H1 (cell line): ENCODE results near the gene VPS13A. TPM values are rescaled to one million over a fixed set of nuclear protein-coding genes. Genes with fewer than 3 reads are reported as not detected.

Source experiments
- CTCF ChIA-PET: fragments of 300-600 bp; sonication (Branson Sonifier 250); formaldehyde crosslinking; loops from one replicate; lab custom pipeline; 2021; ENCODE audit not compliant: partially characterized antibody; lab: Charles Lee
- POLR2A ChIA-PET: fragments of 300-600 bp; sonication (Branson Sonifier 250); formaldehyde crosslinking; loops from one replicate; lab custom pipeline; 2021; ENCODE audit warnings: inconsistent platforms; ENCODE audit not compliant: partially characterized antibody; lab: Charles Lee
- DNase-seq, 2 experiments: peaks; one replicate each; pipeline versions ENCODE4 v3.0.0 to v3.0.0-alpha.2; 2010 to 2022; ENCODE audit warnings: low spot score in 2 of 2, low read depth in 1 of 2, mixed read lengths in 1 of 2
- FAIRE-seq: peaks from 2 replicates; lab custom pipeline; 2011; peaks lifted over from hg19 to GRCh38; lab: Jason Lieb, UNC
- H2AFZ ChIP-seq: 2 replicates; pipeline ENCODE4 v1.8.1; 2012; ENCODE audit warnings: low read length, inconsistent platforms
- H2AK5ac ChIP-seq: 2 replicates; pipeline ENCODE4 v1.6.1; 2013; ENCODE audit warnings: low read depth, low read length
- H2BK120ac ChIP-seq: replicated peaks from 2 replicates; pipeline ENCODE3; 2013; ENCODE audit warnings: low read depth, low read length, inconsistent platforms
- H2BK12ac ChIP-seq: 2 replicates; pipeline ENCODE4 v1.6.1; 2013; ENCODE audit warnings: low read depth, low read length
- H2BK15ac ChIP-seq: 2 replicates; pipeline ENCODE4 v1.6.1; 2013; ENCODE audit warnings: low read length
- H2BK20ac ChIP-seq: 2 replicates; pipeline ENCODE4 v1.6.1; 2013; ENCODE audit warnings: low read length
- H2BK5ac ChIP-seq: 2 replicates; pipeline ENCODE4 v1.6.1; 2013; ENCODE audit warnings: low read depth, low read length
- H3K14ac ChIP-seq: 2 replicates; pipeline ENCODE4 v1.6.1; 2013; ENCODE audit warnings: inconsistent platforms; ENCODE audit not compliant: insufficient read length
- H3K18ac ChIP-seq: 2 replicates; pipeline ENCODE4 v1.6.1; 2013; ENCODE audit warnings: low read length; ENCODE audit errors: extremely low read depth
- H3K23ac ChIP-seq: 2 replicates; pipeline ENCODE4 v1.6.1; 2013; ENCODE audit warnings: inconsistent platforms; ENCODE audit not compliant: insufficient read length
- H3K23me2 ChIP-seq: 2 replicates; pipeline ENCODE4 v1.6.1; 2013; ENCODE audit warnings: low read depth, low read length
- H3K27ac ChIP-seq: 2 replicates; pipeline ENCODE4 v1.6.1; 2011; ENCODE audit warnings: low read depth, low read length, inconsistent platforms
- H3K27me3 ChIP-seq, 4 experiments: replicated peaks in 1 of 4; 1 replicate in 1 of 4; 2 replicates in 3 of 4; pipeline versions ENCODE4 v1.6.1 to v1.8.1; 2011 to 2013; ENCODE audit warnings: low read length in 3 of 4, mild to moderate bottlenecking in 3 of 4, inconsistent platforms in 2 of 4, mixed read lengths in 2 of 4, moderate library complexity in 1 of 4; ENCODE audit not compliant: control insufficient read depth in 3 of 4, insufficient read depth in 3 of 4; ENCODE audit errors: extremely low read depth in 1 of 4
- H3K36me3 ChIP-seq, 4 experiments: 2 replicates each; pipeline versions ENCODE4 v1.6.1 to v1.8.1; 2011 to 2013; ENCODE audit warnings: mild to moderate bottlenecking in 4 of 4, low read length in 3 of 4, moderate library complexity in 2 of 4, control low read depth in 1 of 4, inconsistent platforms in 1 of 4; ENCODE audit not compliant: insufficient read depth in 4 of 4, control insufficient read depth in 2 of 4
- H3K4ac ChIP-seq: replicated peaks from 2 replicates; pipeline ENCODE3; 2013; ENCODE audit warnings: low read length, low read depth, mixed read lengths, inconsistent platforms; ENCODE audit not compliant: insufficient read length
- H3K4me1 ChIP-seq, 4 experiments: replicated peaks in 1 of 4; 1 replicate in 1 of 4; 2 replicates in 3 of 4; pipeline versions ENCODE4 v1.6.1 to v1.8.1; 2011 to 2013; ENCODE audit warnings: low read length in 3 of 4, inconsistent platforms in 2 of 4, mixed read lengths in 1 of 4; ENCODE audit not compliant: insufficient read depth in 4 of 4, control insufficient read depth in 3 of 4
- H3K4me2 ChIP-seq, 2 experiments: 2 replicates each; pipeline versions ENCODE4 v1.6.1 to v1.8.1; 2011 to 2013; ENCODE audit warnings: low read depth in 2 of 2, low read length in 2 of 2, control low read depth in 1 of 2, inconsistent platforms in 1 of 2, mild to moderate bottlenecking in 1 of 2; ENCODE audit not compliant: insufficient read depth in 1 of 2
- H3K4me3 ChIP-seq, 4 experiments: fragments of 200-600, 300-600 bp in 1 of 4; sonication (generic), shearing (Covaris generic), sonication (Bioruptor Twin) in 1 of 4; 2 replicates each; pipeline versions ENCODE4 v1.5.1 to v1.8.1; 2011 to 2016; ENCODE audit warnings: low read length in 4 of 4, low read depth in 3 of 4, control low read depth in 2 of 4, inconsistent platforms in 2 of 4, mild to moderate bottlenecking in 2 of 4, mixed read lengths in 1 of 4, moderate library complexity in 1 of 4; ENCODE audit not compliant: insufficient read depth in 2 of 4; ENCODE audit errors: extremely low read depth in 1 of 4
- H3K56ac ChIP-seq: replicated peaks from 2 replicates; pipeline ENCODE3; 2013; ENCODE audit warnings: low read depth, mild to moderate bottlenecking, mixed read lengths, low read length, inconsistent platforms; ENCODE audit not compliant: insufficient read length
- H3K79me1 ChIP-seq: 2 replicates; pipeline ENCODE4 v1.6.1; 2013; ENCODE audit warnings: low read depth, low read length, control low read depth
- H3K79me2 ChIP-seq, 2 experiments: 2 replicates each; pipeline versions ENCODE4 v1.6.1 to v1.8.1; 2012 to 2013; ENCODE audit warnings: low read length in 2 of 2, mild to moderate bottlenecking in 2 of 2, inconsistent platforms in 1 of 2; ENCODE audit not compliant: insufficient read depth in 2 of 2, control insufficient read depth in 1 of 2
- H3K9ac ChIP-seq, 4 experiments: replicated peaks in 1 of 4; 1 replicate in 1 of 4; 2 replicates in 3 of 4; pipeline versions ENCODE4 v1.6.1 to v1.8.1; 2011 to 2013; ENCODE audit warnings: low read depth in 3 of 4, low read length in 3 of 4, control low read depth in 2 of 4, mild to moderate bottlenecking in 2 of 4, moderate library complexity in 2 of 4, inconsistent platforms in 1 of 4; ENCODE audit errors: extremely low read depth in 1 of 4
- H3K9me3 ChIP-seq, 2 experiments: 2 replicates each; pipeline versions ENCODE4 v1.6.1 to v1.8.1; 2012 to 2013; ENCODE audit warnings: mild to moderate bottlenecking in 2 of 2, moderate library complexity in 2 of 2, control low read depth in 1 of 2, inconsistent platforms in 1 of 2, low read depth in 1 of 2, low read length in 1 of 2, mixed read lengths in 1 of 2; ENCODE audit not compliant: insufficient read depth in 2 of 2
- H4K20me1 ChIP-seq, 2 experiments: replicated peaks in 1 of 2; 2 replicates each; pipeline versions ENCODE3 to v1.8.1; 2011 to 2013; ENCODE audit warnings: inconsistent platforms in 2 of 2, low read length in 2 of 2, mild to moderate bottlenecking in 1 of 2; ENCODE audit not compliant: insufficient read depth in 2 of 2, control insufficient read depth in 1 of 2
- H4K5ac ChIP-seq: 2 replicates; pipeline ENCODE4 v1.6.1; 2013; ENCODE audit warnings: low read length, low read depth, mixed read lengths, inconsistent platforms; ENCODE audit not compliant: insufficient read length
- H4K8ac ChIP-seq: 2 replicates; pipeline ENCODE4 v1.8.0; 2013; ENCODE audit warnings: mild to moderate bottlenecking, moderate library complexity, low read length, inconsistent platforms; ENCODE audit not compliant: insufficient read depth; ENCODE audit errors: extremely low read depth
- H4K91ac ChIP-seq: replicated peaks from 2 replicates; pipeline ENCODE3; 2013; ENCODE audit warnings: low read length, mixed read lengths, inconsistent platforms; ENCODE audit not compliant: insufficient read length
- ATF3 ChIP-seq: IDR thresholded peaks from 2 replicates; pipeline ENCODE4 v1.6.1; 2011; ENCODE audit warnings: low read depth, mild to moderate bottlenecking, low read length; ENCODE audit not compliant: insufficient read depth
- BACH1 ChIP-seq: IDR thresholded peaks from 2 replicates; pipeline ENCODE4 v1.6.1; 2012; ENCODE audit warnings: low read length, improper control_type of control experiment
- CHD1 ChIP-seq: IDR thresholded peaks from 2 replicates; pipeline ENCODE4 v1.6.1; 2012; ENCODE audit warnings: low read depth, low read length, improper control_type of control experiment
- CTBP2 ChIP-seq: IDR thresholded peaks from 2 replicates; pipeline ENCODE4 v1.7.0; 2011; ENCODE audit warnings: borderline replicate concordance, mild to moderate bottlenecking, moderate library complexity, mixed read lengths, low read length; ENCODE audit not compliant: insufficient read depth, insufficient read length
- EGR1 ChIP-seq: IDR thresholded peaks from 2 replicates; pipeline ENCODE4 v1.6.1; 2011; ENCODE audit warnings: low read depth, low read length, borderline replicate concordance
- EZH2 ChIP-seq: fragments of 200-600 bp; sonication (generic); IDR thresholded peaks from 2 replicates; pipeline ENCODE4 v1.7.1; 2012; ENCODE audit warnings: low read depth, mild to moderate bottlenecking, moderate library complexity, low read length, inconsistent platforms; ENCODE audit not compliant: severe bottlenecking
- NRF1 ChIP-seq: IDR thresholded peaks from 2 replicates; pipeline ENCODE4 v1.6.1; 2011; ENCODE audit warnings: mild to moderate bottlenecking, low read depth, low read length, improper control_type of control experiment
- POU5F1 ChIP-seq: IDR thresholded peaks from 2 replicates; pipeline ENCODE4 v1.6.1; 2011; ENCODE audit warnings: low read depth, mild to moderate bottlenecking, low read length, moderate library complexity
- RFX5 ChIP-seq: IDR thresholded peaks from 2 replicates; pipeline ENCODE4 v1.6.1; 2011; ENCODE audit warnings: low read depth, low read length, improper control_type of control experiment, borderline replicate concordance
- RXRA ChIP-seq: IDR thresholded peaks from 2 replicates; pipeline ENCODE4 v1.6.1; 2011; ENCODE audit warnings: low read depth, mild to moderate bottlenecking, low read length, moderate library complexity; ENCODE audit not compliant: insufficient read depth
- SIRT6 ChIP-seq: IDR thresholded peaks from one replicate; pipeline ENCODE4 v1.7.1; 2012; ENCODE audit warnings: low read length, inconsistent platforms
- TBP ChIP-seq: IDR thresholded peaks from 2 replicates; pipeline ENCODE4 v1.6.1; 2011; ENCODE audit warnings: low read depth, low read length, improper control_type of control experiment
- TEAD4 ChIP-seq: IDR thresholded peaks from 2 replicates; pipeline ENCODE4 v1.6.1; 2012; ENCODE audit warnings: low read depth, low read length, inconsistent platforms, mixed read lengths
- USF2 ChIP-seq: IDR thresholded peaks from 2 replicates; pipeline ENCODE4 v1.6.1; 2011; ENCODE audit warnings: low read length, improper control_type of control experiment
- WGBS, 2 experiments: shearing (Covaris generic) in 1 of 2; methylation state at CpG; one replicate each; pipeline versions ENCODE4 v1.1.6 to v1.1.7; 2013 to 2015; ENCODE audit warnings: low lambda C conversion rate in 2 of 2, mixed read lengths in 2 of 2, inconsistent platforms in 1 of 2, low coverage in 1 of 2, missing lambda C conversion rate in 1 of 2; ENCODE audit not compliant: insufficient replicate concordance in 2 of 2, insufficient coverage in 1 of 2, insufficient read length in 1 of 2; ENCODE audit errors: extremely low coverage in 1 of 2, missing lambda C conversion rate in 1 of 2; 5-methylcytosine and 5-hydroxymethylcytosine counted together
- polyA plus RNA-seq, 7 experiments: library from polyadenylated mRNA; depleted of rRNA in 3 of 7; stranded (reverse) in 5 of 7; unstranded in 2 of 7; fragments of >200 nt in 5 of 7; fragments of 200-250 nt in 2 of 7; gene quantifications; 1 replicate in 5 of 7; 2 replicates in 1 of 7; 4 replicates in 1 of 7; pipeline versions ENCODE4 v1.2.1 to v1.2.3, GENCODE V29; 2011 to 2013; ENCODE audit warnings: missing spikeins in 2 of 7, mixed read lengths in 2 of 7
- total RNA-seq: library from RNA; stranded (reverse); fragmentation: NEBNext Ultra II Directional; extraction: Animal tissue kit (Norgen Biotek cat#: 25700); gene quantifications from 2 replicates; pipeline ENCODE4 v1.2.1, GENCODE V29; 2021

Gene VPS13A
- total and polyA plus RNA-seq, 2 of the 8 experiments (the other 6 are each of a cell fraction or from before 2014, with no cell fraction given): 6.0 to 36.5 TPM

GRCh38 chr9:77391834-77392233, 214.5 kb downstream of the VPS13A start:
- H3K27ac ChIP-seq: no peak overlapping the region
- H3K79me2 ChIP-seq: no peaks in the 10 kb centered on the region
- H4K8ac ChIP-seq: no peak overlapping the region
- no peaks in the 10 kb centered on the region for H3K79me1 ChIP-seq
- no peak overlapping the region for H3K4ac ChIP-seq
- H2BK120ac ChIP-seq: no peak overlapping the region
- H4K5ac ChIP-seq: no peak overlapping the region
- H2BK15ac ChIP-seq: no peak overlapping the region
- H3K23ac ChIP-seq: no peak overlapping the region
- WGBS, 2 experiments: 89% methylated on average over 3 of the region's 3 CpGs; no CpG with 5 or more reads in 1 of the 2 experiments
- no peak overlapping the region for H3K56ac ChIP-seq
- no peak overlapping the region for H3K18ac ChIP-seq
- no peak overlapping the region for H2AFZ ChIP-seq
- H4K91ac ChIP-seq: no peak overlapping the region
- H3K27me3 ChIP-seq: no peaks in the 10 kb centered on the region
- no peak overlapping the region for H2BK12ac ChIP-seq
- no peak overlapping the region for H2BK5ac ChIP-seq
- no peaks in the 10 kb centered on the region for H3K9me3 ChIP-seq
- no peaks in the 10 kb centered on the region; a peak in 1 of 8 replicates for H3K36me3 ChIP-seq
- H2BK20ac ChIP-seq: no peak overlapping the region
- H3K9ac ChIP-seq: no peak overlapping the region
- no peaks in the 10 kb centered on the region for H4K20me1 ChIP-seq
- H3K14ac ChIP-seq: no peak overlapping the region
- CTCF ChIA-PET: no interaction called here
- H3K23me2 ChIP-seq: no peaks in the 10 kb centered on the region
- DNase-seq: no peak
- H2AK5ac ChIP-seq: no peak overlapping the region
- no peak overlapping the region for H3K4me2 ChIP-seq
- no peak for FAIRE-seq
- POLR2A ChIA-PET: no interaction called here
- no peak overlapping the region for H3K4me3 ChIP-seq
- H3K4me1 ChIP-seq: no peaks in the 10 kb centered on the region
- TF ChIP-seq EGR1 (no peak), TBP (no peak), SIRT6 (no peak), NRF1 (no peak), BACH1 (no peak), POU5F1 (no peak), ATF3 (no peak), CHD1 (no peak), EZH2 (no peak), CTBP2 (no peak), TEAD4 (no peak), RFX5 (no peak), RXRA (no peak), USF2 (no peak)
